ENCODE measurements around the gene SLC20A1.

Gene SLC20A1

DNA sequence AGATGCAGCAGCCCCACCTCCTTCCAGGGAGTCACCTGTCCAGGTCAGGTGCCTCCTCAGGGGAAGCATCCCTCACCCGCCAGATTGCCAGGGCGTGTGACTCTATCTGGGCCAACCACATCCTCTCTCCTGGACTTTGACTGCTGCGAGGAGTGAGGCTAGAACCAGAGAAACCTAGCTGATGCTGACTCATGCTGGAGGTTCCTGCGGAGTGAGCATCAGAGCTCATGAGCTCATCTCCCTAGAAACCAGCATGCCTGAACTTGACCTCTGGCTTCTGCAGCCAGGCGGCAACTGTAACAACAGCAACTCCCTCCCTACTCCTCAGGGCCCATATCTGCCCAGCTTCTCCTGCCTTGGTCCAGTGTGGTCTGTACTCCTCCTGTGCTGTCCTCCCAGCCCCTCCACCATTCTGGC lies 46.8 kb downstream of the SLC20A1 start:
- H3K4me3 Mint-ChIP-seq, result no peak overlapping the region
- H3K27me3 Mint-ChIP-seq (ENCODE audit: low read depth), result peaks cover 12% of the 10 kb centered on the region
- peak overlapping the region in 1 of 3 experiments; percentile 62 for H3K27ac Mint-ChIP-seq
- peaks cover 6% of the 10 kb centered on the region for H3K4me1 Mint-ChIP-seq
- no peaks in the 10 kb centered on the region for H3K9me3 Mint-ChIP-seq
- no peaks in the 10 kb centered on the region for H3K36me3 Mint-ChIP-seq (ENCODE audit: low read depth)
- TF ChIP-seq, protein P1, sequence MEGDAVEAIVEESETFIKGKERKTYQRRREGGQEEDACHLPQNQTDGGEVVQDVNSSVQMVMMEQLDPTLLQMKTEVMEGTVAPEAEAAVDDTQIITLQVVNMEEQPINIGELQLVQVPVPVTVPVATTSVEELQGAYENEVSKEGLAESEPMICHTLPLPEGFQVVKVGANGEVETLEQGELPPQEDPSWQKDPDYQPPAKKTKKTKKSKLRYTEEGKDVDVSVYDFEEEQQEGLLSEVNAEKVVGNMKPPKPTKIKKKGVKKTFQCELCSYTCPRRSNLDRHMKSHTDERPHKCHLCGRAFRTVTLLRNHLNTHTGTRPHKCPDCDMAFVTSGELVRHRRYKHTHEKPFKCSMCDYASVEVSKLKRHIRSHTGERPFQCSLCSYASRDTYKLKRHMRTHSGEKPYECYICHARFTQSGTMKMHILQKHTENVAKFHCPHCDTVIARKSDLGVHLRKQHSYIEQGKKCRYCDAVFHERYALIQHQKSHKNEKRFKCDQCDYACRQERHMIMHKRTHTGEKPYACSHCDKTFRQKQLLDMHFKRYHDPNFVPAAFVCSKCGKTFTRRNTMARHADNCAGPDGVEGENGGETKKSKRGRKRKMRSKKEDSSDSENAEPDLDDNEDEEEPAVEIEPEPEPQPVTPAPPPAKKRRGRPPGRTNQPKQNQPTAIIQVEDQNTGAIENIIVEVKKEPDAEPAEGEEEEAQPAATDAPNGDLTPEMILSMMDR (IDR thresholded peaks at IDR 0.05; ENCODE audit: unreplicated experiment in 3 of 3), result no peak

DNA sequence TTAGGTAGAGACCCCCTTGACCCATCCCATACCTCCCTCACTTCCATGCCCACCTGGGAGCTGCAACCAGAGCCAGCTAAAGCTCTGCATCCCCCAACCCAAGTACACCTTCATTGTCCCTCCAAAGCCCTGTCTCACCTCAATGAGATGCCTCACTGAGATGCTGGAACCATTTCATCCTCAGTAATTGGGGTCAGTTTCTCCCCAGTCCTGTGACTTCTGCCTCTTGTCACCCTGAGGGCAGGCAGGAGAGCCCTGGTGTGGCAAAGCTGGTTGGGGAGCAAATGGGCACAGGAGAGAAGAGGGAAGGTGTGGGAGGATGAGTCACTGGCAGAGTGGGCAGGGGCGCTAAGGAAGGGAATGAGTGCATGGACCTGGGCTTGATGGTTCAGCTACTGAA lies 47.2 kb downstream of the SLC20A1 start:
- Mint-ChIP-seq H3K36me3 (ENCODE audit: low read depth) (no peaks in the 10 kb centered on the region), H3K4me1 (peaks cover 6% of the 10 kb centered on the region), H3K9me3 (no peaks in the 10 kb centered on the region), H3K4me3 (no peak overlapping the region), H3K27me3 (ENCODE audit: low read depth) (peaks cover 12% of the 10 kb centered on the region), H3K27ac (peak overlapping the region in 1 of 3 experiments; percentile 62)
- TF ChIP-seq, protein P1 (IDR thresholded peaks at IDR 0.05; ENCODE audit: unreplicated experiment in 3 of 3), result no peak

DNA sequence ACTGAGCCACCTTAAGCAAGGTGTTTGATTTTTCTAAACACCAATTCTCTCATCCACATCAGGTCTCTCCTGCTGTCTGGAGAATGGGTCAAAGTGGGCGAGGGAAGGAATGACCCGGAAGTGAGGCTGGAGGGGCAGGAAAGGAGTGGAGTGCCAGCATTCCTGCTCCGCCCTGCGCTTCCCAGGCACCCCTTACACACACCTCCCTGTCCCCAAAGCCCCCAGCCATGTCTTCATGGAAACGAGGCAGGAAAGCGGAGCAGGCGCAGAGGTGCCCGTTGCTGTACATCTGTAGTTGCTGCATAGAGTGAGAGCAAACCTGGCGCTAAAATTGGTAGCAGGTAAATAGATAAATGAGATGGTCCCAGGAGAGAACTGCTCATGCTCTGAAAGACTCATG lies 47.9 kb downstream of the SLC20A1 start:
- no peaks in the 10 kb centered on the region for H3K9me3 Mint-ChIP-seq
- H3K4me3 Mint-ChIP-seq, result no peak overlapping the region
- peaks cover 6% of the 10 kb centered on the region for H3K4me1 Mint-ChIP-seq
- TF ChIP-seq, protein P1 (IDR thresholded peaks at IDR 0.05; ENCODE audit: unreplicated experiment in 3 of 3), result no peak
- H3K27me3 Mint-ChIP-seq (ENCODE audit: low read depth), result peaks cover 12% of the 10 kb centered on the region
- H3K27ac Mint-ChIP-seq, result no peak overlapping the region
- no peaks in the 10 kb centered on the region for H3K36me3 Mint-ChIP-seq (ENCODE audit: low read depth)

DNA sequence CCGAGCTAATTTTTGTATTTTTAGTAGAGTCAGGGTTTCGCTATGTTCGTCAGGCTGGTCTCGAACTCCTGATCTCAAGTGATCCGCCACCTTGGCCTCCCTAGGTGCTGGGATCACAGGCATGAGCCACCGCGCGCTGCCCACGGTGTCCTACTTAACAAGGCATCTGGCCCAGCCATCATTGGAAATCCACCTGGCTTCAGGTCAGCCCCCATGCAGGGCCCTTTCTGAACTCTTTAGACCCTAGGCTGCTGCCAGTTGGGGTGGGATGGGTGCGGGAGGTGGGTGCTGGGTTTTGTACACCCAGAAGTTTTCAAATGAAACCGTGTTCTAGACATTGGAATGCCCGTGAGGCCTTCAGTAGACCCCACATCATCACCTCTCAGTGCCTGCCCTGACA lies 48.4 kb downstream of the SLC20A1 start:
- Mint-ChIP-seq H3K4me3 (no peak overlapping the region), H3K36me3 (ENCODE audit: low read depth) (no peaks in the 10 kb centered on the region), H3K4me1 (peaks cover 6% of the 10 kb centered on the region), H3K9me3 (no peaks in the 10 kb centered on the region), H3K27ac (no peak overlapping the region), H3K27me3 (ENCODE audit: low read depth) (peaks cover 9% of the 10 kb centered on the region)
- TF ChIP-seq, protein P1 (IDR thresholded peaks at IDR 0.05; ENCODE audit: unreplicated experiment in 3 of 3), result no peak

DNA sequence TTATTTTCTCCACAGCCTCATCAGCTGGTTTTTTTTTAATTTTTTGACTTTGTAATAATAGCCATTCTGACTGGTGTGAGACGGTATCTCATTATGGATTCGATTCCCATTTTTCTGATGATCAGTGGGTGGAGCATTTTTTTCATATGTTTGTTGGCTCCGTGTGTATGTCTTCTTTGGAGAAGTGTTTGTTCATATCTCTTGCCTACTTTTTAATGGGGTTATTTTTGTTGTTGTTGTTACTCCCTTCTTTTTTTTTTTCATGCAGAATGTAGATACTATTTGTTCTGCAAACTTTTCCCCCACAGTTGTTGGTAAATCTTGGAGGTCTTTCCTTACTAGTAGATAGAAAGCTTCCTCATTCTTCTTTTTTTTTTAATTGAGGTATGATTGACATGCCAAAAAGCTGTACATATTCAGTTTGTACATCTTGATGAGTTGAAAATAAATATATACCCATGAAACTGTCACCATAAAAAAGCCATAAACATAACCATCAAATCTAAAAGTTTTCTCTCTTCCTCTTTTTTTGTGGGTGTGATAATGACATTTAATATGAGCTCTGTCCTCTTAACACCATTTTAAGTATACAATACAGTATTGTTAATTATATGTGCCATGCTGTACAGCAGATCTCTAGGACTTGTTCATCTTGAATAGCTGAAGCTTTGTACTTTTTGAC lies 53.2 kb downstream of the SLC20A1 start:
- TF ChIP-seq, protein P1 (IDR thresholded peaks at IDR 0.05; ENCODE audit: unreplicated experiment in 3 of 3), result no peak
- H3K27ac Mint-ChIP-seq, result no peak overlapping the region
- H3K36me3 Mint-ChIP-seq (ENCODE audit: low read depth), result no peaks in the 10 kb centered on the region
- H3K27me3 Mint-ChIP-seq (ENCODE audit: low read depth), result peaks cover 7% of the 10 kb centered on the region
- H3K4me3 Mint-ChIP-seq, result no peak overlapping the region
- H3K9me3 Mint-ChIP-seq, result no peaks in the 10 kb centered on the region
- H3K4me1 Mint-ChIP-seq, result peaks cover 7% of the 10 kb centered on the region
